HepG2 (cell line): ENCODE data around the gene DLG1. TPM values are rescaled to one million over a fixed set of nuclear protein-coding genes. Genes with fewer than 3 reads are reported as not detected.

ENCODE experiments used
- ATAC-seq: fragments of 200-7000 bp; cut with Tn5 transposase; 3 replicates; pipeline ENCODE4 v1.9.1; 2020; ENCODE audit warnings: mild to moderate bottlenecking, moderate library complexity
- BruUV-seq: library from RNA; stranded (reverse); fragments of 400-500 nt; replicated peaks from 2 replicates; lab custom pipeline; 2021; lab: Mats Ljungman, UMichigan
- CTCF ChIA-PET: fragments of 300-600 bp; formaldehyde crosslinking; extraction: SDS; loops from one replicate; lab custom pipeline; 2021; ENCODE audit warnings: low total read pairs, inconsistent platforms, low intra/inter-chr PET ratio; lab: Yijun Ruan, JAX
- POLR2A ChIA-PET: fragments of 350-600 bp; sonication (Branson Sonifier 250); formaldehyde crosslinking; loops from one replicate; lab custom pipeline; 2020; ENCODE audit warnings: antibody characterized with exemption, inconsistent platforms; lab: Yijun Ruan, JAX
- DNase-seq: peaks from one replicate; pipeline ENCODE4 v3.0.0-alpha.2; 2015; ENCODE audit warnings: low spot score
- FAIRE-seq: peaks from 3 replicates; lab custom pipeline; 2011; peaks lifted over from hg19 to GRCh38; lab: Jason Lieb, UNC
- H2AFZ ChIP-seq: one replicate; pipeline ENCODE4 v1.6.1; 2011; ENCODE audit warnings: low read length, inconsistent platforms
- H3K27ac ChIP-seq: fragments of 300-600 bp; 3 replicates; pipeline ENCODE4 v1.8.0; 2011; ENCODE audit warnings: mixed run types, mild to moderate bottlenecking, mixed read lengths, low read length, inconsistent platforms; ENCODE audit not compliant: insufficient read depth; ENCODE audit errors: extremely low read length
- H3K27me3 ChIP-seq, 2 experiments: fragments of 200-600 bp in 1 of 2; 2 replicates in 1 of 2; 3 replicates in 1 of 2; pipeline versions ENCODE4 v1.6.0 to v1.8.0; 2011; ENCODE audit warnings: low read length in 2 of 2, mild to moderate bottlenecking in 2 of 2, moderate library complexity in 2 of 2, inconsistent platforms in 1 of 2; ENCODE audit not compliant: insufficient read depth in 2 of 2, control insufficient read depth in 1 of 2
- H3K36me3 ChIP-seq, 2 experiments: fragments of 200-600 bp in 1 of 2; replicated peaks in 1 of 2; 2 replicates in 1 of 2; 3 replicates in 1 of 2; pipeline versions ENCODE4 v1.5.1 to v1.8.0; 2011; ENCODE audit warnings: low read length in 2 of 2, inconsistent platforms in 1 of 2; ENCODE audit not compliant: insufficient read depth in 2 of 2, control insufficient read depth in 1 of 2
- H3K4me1 ChIP-seq: 2 replicates; pipeline ENCODE4 v1.5.1; 2012; ENCODE audit warnings: low read length, inconsistent platforms; ENCODE audit not compliant: insufficient read depth
- H3K4me2 ChIP-seq: 2 replicates; pipeline ENCODE4 v1.6.0; 2011; ENCODE audit warnings: low read depth, low read length, inconsistent platforms
- H3K4me3 ChIP-seq, 3 experiments: fragments of 200-600 bp in 1 of 3; sonication (generic), shearing (Covaris generic) in 1 of 3; replicated peaks in 1 of 3; 2 replicates each; pipeline ENCODE4 v1.5.1; 2011 to 2016; ENCODE audit warnings: low read length in 3 of 3, inconsistent platforms in 2 of 3, low read depth in 2 of 3, mild to moderate bottlenecking in 2 of 3, control low read depth in 1 of 3, mixed read lengths in 1 of 3; ENCODE audit not compliant: insufficient read depth in 1 of 3
- H3K79me2 ChIP-seq: one replicate; pipeline ENCODE4 v1.6.1; 2011; ENCODE audit warnings: low read length, inconsistent platforms; ENCODE audit not compliant: insufficient read depth
- H3K9ac ChIP-seq: 2 replicates; pipeline ENCODE4 v1.6.0; 2011; ENCODE audit warnings: mild to moderate bottlenecking, low read depth, low read length, inconsistent platforms; ENCODE audit not compliant: insufficient read depth
- H3K9me3 ChIP-seq: 2 replicates; pipeline ENCODE4 v1.5.1; 2012; ENCODE audit warnings: mild to moderate bottlenecking, low read length
- H4K20me1 ChIP-seq: 2 replicates; pipeline ENCODE4 v1.6.0; 2011; ENCODE audit warnings: inconsistent platforms, mild to moderate bottlenecking, low read length, moderate library complexity; ENCODE audit not compliant: insufficient read depth
- BRD4 ChIP-seq: sonication (generic); formaldehyde crosslinking; IDR thresholded peaks from 2 replicates; pipeline ENCODE4 v1.4.0; 2020; ENCODE audit warnings: missing genetic modification reagents
- FIP1L1 ChIP-seq: fragments of 200-400 bp; formaldehyde crosslinking; IDR thresholded peaks from 2 replicates; pipeline ENCODE4 v1.6.1; 2018; ENCODE audit warnings: low read depth, mild to moderate bottlenecking, low read length, moderate library complexity, borderline replicate concordance; ENCODE audit not compliant: insufficient read depth
- GRHL1 ChIP-seq: sonication (generic); formaldehyde crosslinking; conservative IDR thresholded peaks from 2 replicates; pipeline ENCODE4 v1.8.0; 2022; ENCODE audit warnings: missing genetic modification reagents
- JUN ChIP-seq: sonication (generic); formaldehyde crosslinking; IDR thresholded peaks from 2 replicates; pipeline ENCODE4 v1.4.0; 2020; ENCODE audit warnings: mild to moderate bottlenecking, missing genetic modification reagents
- MAZ ChIP-seq, 2 experiments: sonication (generic) in 1 of 2; formaldehyde crosslinking in 1 of 2; IDR thresholded peaks; 2 replicates each; pipeline versions ENCODE4 v1.5.0 to v1.6.1; 2012 to 2020; ENCODE audit warnings: low read depth in 2 of 2, mild to moderate bottlenecking in 2 of 2, borderline replicate concordance in 1 of 2, improper control_type of control experiment in 1 of 2, low read length in 1 of 2, missing genetic modification reagents in 1 of 2, moderate library complexity in 1 of 2
- MBNL3 ChIP-seq: fragments of 250-450 bp; sonication (Bioruptor Pico); conservative IDR thresholded peaks from 2 replicates; pipeline ENCODE4 v1.8.0; 2022; ENCODE audit warnings: mild to moderate bottlenecking, inconsistent platforms
- NFIB ChIP-seq: sonication (generic); formaldehyde crosslinking; IDR thresholded peaks from 2 replicates; pipeline ENCODE4 v1.9.0; 2021; ENCODE audit warnings: missing genetic modification reagents, mild to moderate bottlenecking, borderline replicate concordance
- NR3C1 ChIP-seq: sonication (generic); formaldehyde crosslinking; IDR thresholded peaks from 2 replicates; pipeline ENCODE4 v1.4.0; 2020; ENCODE audit warnings: missing genetic modification reagents
- RXRA ChIP-seq: sonication (generic); formaldehyde crosslinking; IDR thresholded peaks from 2 replicates; pipeline ENCODE4 v1.5.1; 2020; ENCODE audit warnings: missing genetic modification reagents
- ZNF12 ChIP-seq: sonication (generic); formaldehyde crosslinking; IDR thresholded peaks from 2 replicates; pipeline ENCODE4 v1.5.0; 2020; ENCODE audit warnings: missing genetic modification reagents
- ZNF121 ChIP-seq: sonication (generic); formaldehyde crosslinking; IDR thresholded peaks from 2 replicates; pipeline ENCODE4 v1.5.0; 2020; ENCODE audit warnings: mild to moderate bottlenecking, missing genetic modification reagents
- WGBS: methylation state at CpG from one replicate; pipeline ENCODE4 v1.1.6; 2017; ENCODE audit warnings: low lambda C conversion rate; 5-methylcytosine and 5-hydroxymethylcytosine counted together
- in situ Hi-C: cut with HindIII; loops from 2 replicates; pipeline ENCODE4 v1.10.0; 2017; ENCODE audit warnings: low pct_unique_long_range_greater_than_20kb; ENCODE audit not compliant: extremely low pct_ligation_motif_present
- intact Hi-C: fragments of 100-400 bp; cut with micrococcal nuclease; formaldehyde crosslinking; loops from one replicate; pipeline ENCODE4 v1.10.0; 2022; ENCODE audit not compliant: unreplicated experiment
- polyA plus RNA-seq, 8 experiments: library from polyadenylated mRNA; depleted of rRNA in 3 of 8; stranded (reverse) in 7 of 8; unstranded in 1 of 8; fragments of >200 nt; fragmentation: Illumina TruSeq in 4 of 8; extraction: Trizol in 4 of 8; gene quantifications; 2 replicates each; pipeline versions ENCODE4 v1.2.1 to v1.2.3, GENCODE V29; 2011 to 2016; ENCODE audit warnings: low read depth in 4 of 8, missing spikeins in 1 of 8, mixed read lengths in 1 of 8; ENCODE audit not compliant: insufficient read depth in 1 of 8
- total RNA-seq, 5 experiments: library from RNA; depleted of rRNA; stranded (reverse); fragments of >200 nt; fragmentation: Illumina TruSeq; extraction: Trizol; gene quantifications; 2 replicates each; pipeline ENCODE4 v1.2.3, GENCODE V29; 2016; ENCODE audit warnings: low read depth in 1 of 5
- TF ChIP-seq, protein P1 (sequence below): sonication (generic); formaldehyde crosslinking; IDR thresholded peaks from 2 replicates; pipeline ENCODE4 v1.8.0; 2022; ENCODE audit warnings: missing genetic modification reagents, mild to moderate bottlenecking, borderline replicate concordance
- TF ChIP-seq, protein P2 (sequence below): sonication (generic); formaldehyde crosslinking; IDR thresholded peaks from 2 replicates; pipeline ENCODE4 v1.4.0; 2020; ENCODE audit warnings: missing genetic modification reagents

DLG1 gene
- total and polyA plus RNA-seq, 2 of the 13 experiments (the other 11 are each of a cell fraction or from before 2014, with no cell fraction given), result 30.5 to 104 TPM

GRCh38 chr3:197191897-197192296 is 106.5 kb downstream of the DLG1 start:
- peaks cover 52% of the 10 kb centered on the region for H3K79me2 ChIP-seq
- H3K36me3 ChIP-seq, result peaks cover 3 to 10% of the 10 kb centered on the region in 2 experiments; a peak in 4 of 5 replicates
- H3K9ac ChIP-seq, result no peak overlapping the region
- no peak overlapping the region for H3K27ac ChIP-seq
- no peaks in the 10 kb centered on the region for H3K9me3 ChIP-seq
- no peak for DNase-seq
- no peak for ATAC-seq
- H3K4me3 ChIP-seq, result no peak overlapping the region
- in situ Hi-C loops, result no loop called here
- CTCF ChIA-PET, result no interaction called here
- POLR2A ChIA-PET, result no interaction called here
- H4K20me1 ChIP-seq, result peaks cover 16% of the 10 kb centered on the region
- no peak for FAIRE-seq
- intact Hi-C loops, result no loop called here
- 94% methylated on average over 2 of the region's 2 CpGs for WGBS
- no peak overlapping the region for H3K4me2 ChIP-seq
- no TSS peak for BruUV-seq
- H3K27me3 ChIP-seq, result no peaks in the 10 kb centered on the region
- H2AFZ ChIP-seq, result no peak overlapping the region
- H3K4me1 ChIP-seq, result peaks cover 4% of the 10 kb centered on the region; the same call in 1 of the 2 replicates
- TF ChIP-seq, protein P1, sequence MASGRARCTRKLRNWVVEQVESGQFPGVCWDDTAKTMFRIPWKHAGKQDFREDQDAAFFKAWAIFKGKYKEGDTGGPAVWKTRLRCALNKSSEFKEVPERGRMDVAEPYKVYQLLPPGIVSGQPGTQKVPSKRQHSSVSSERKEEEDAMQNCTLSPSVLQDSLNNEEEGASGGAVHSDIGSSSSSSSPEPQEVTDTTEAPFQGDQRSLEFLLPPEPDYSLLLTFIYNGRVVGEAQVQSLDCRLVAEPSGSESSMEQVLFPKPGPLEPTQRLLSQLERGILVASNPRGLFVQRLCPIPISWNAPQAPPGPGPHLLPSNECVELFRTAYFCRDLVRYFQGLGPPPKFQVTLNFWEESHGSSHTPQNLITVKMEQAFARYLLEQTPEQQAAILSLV (CRISPR knock-in tag), result no peak
- no peak for TF ChIP-seq GRHL1 (CRISPR knock-in tag)
- TF ChIP-seq JUN (CRISPR knock-in tag), result no peak
- TF ChIP-seq ZNF121, result peak; percentile 81

DNA sequence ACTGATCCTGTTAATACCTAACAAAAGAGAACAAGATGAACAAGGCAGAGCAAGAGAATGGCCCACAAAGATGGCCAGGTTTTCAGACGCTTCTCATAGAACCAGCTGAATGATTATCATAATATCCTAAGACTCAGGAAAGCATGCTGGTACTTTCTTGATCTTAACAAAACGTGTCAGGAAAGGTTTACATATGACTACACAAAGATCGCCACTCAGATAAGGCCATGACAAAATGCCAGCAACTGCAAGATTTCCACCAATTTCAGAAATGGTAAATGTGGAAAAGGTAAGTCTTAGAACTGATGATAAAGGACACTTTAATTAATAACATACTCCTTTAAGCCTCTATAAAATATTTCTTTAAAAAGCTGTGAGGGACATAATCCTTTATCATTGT is 108.8 kb downstream of the DLG1 start:
- in situ Hi-C loops, result no loop called here
- Histone ChIP-seq H3K9me3 (no peaks in the 10 kb centered on the region), H3K4me2 (no peak overlapping the region), H4K20me1 (peaks cover 17% of the 10 kb centered on the region), H3K4me3 (no peak overlapping the region), H3K4me1 (peaks cover 4% of the 10 kb centered on the region; the same call in 1 of the 2 replicates), H3K79me2 (peaks cover 52% of the 10 kb centered on the region), H3K27me3 (no peaks in the 10 kb centered on the region), H3K9ac (no peak overlapping the region), H3K27ac (no peak overlapping the region), H3K36me3 (peaks cover 3 to 19% of the 10 kb centered on the region in 2 experiments; a peak in 4 of 5 replicates), H2AFZ (no peak overlapping the region)
- DNase-seq, result no peak
- WGBS, result 73% methylated on average over 3 of the region's 3 CpGs
- no TSS peak for BruUV-seq
- no peak for FAIRE-seq
- CTCF ChIA-PET, result no interaction called here
- intact Hi-C loops, result loop anchor here (10.0 kb wide), 1 partner anchor 215 kb away; no protein-coding TSS in a partner anchor
- ATAC-seq, result no peak
- POLR2A ChIA-PET, result no interaction called here
- TF ChIP-seq MBNL3 (CRISPR knock-in tag) (no peak), MAZ (IDR thresholded peaks at IDR 0.05; ENCODE audit: borderline replicate concordance, low read depth, low read length) (no peak), MAZ (CRISPR knock-in tag; IDR thresholded peaks at IDR 0.05; ENCODE audit: low read depth) (no peak), NFIB (CRISPR knock-in tag) (no peak), RXRA (CRISPR knock-in tag) (no peak), ZNF12 (CRISPR knock-in tag) (no peak), FIP1L1 (no peak), NR3C1 (no peak), BRD4 (CRISPR knock-in tag) (no peak)
- TF ChIP-seq, protein P2, sequence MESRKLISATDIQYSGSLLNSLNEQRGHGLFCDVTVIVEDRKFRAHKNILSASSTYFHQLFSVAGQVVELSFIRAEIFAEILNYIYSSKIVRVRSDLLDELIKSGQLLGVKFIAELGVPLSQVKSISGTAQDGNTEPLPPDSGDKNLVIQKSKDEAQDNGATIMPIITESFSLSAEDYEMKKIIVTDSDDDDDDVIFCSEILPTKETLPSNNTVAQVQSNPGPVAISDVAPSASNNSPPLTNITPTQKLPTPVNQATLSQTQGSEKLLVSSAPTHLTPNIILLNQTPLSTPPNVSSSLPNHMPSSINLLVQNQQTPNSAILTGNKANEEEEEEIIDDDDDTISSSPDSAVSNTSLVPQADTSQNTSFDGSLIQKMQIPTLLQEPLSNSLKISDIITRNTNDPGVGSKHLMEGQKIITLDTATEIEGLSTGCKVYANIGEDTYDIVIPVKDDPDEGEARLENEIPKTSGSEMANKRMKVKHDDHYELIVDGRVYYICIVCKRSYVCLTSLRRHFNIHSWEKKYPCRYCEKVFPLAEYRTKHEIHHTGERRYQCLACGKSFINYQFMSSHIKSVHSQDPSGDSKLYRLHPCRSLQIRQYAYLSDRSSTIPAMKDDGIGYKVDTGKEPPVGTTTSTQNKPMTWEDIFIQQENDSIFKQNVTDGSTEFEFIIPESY (CRISPR knock-in tag), result no peak
